Measurements from ENCODE around the gene HNF4A.

GRCh38 chr20:44427804-44428173, 72.3 kb downstream of the HNF4A start:
- TF ChIP-seq CTCF (conservative IDR thresholded peaks at IDR 0.05; ENCODE audit: low read depth, low read length) (no peak), CEBPB (IDR thresholded peaks at IDR 0.05; ENCODE audit: low read depth, low read length) (no peak), MAFK (IDR thresholded peaks at IDR 0.05; ENCODE audit: low read depth, low read length) (no peak), RCOR1 (IDR thresholded peaks at IDR 0.05; ENCODE audit: insufficient replicate concordance, low read length) (no peak), POLR2A (IDR thresholded peaks at IDR 0.05; ENCODE audit: low read depth, low read length) (no peak)
